NT2/D1 (cell line): ENCODE measurements around the gene NTN3.

ENCODE experiments used
- SUZ12 ChIP-seq: IDR thresholded peaks from 2 replicates; pipeline ENCODE4 v1.6.1; 2011; ENCODE audit not compliant: insufficient read length, insufficient read depth; ENCODE audit errors: extremely low read depth
- YY1 ChIP-seq: IDR thresholded peaks from 2 replicates; pipeline ENCODE4 v1.6.1; 2011; ENCODE audit not compliant: insufficient read length, insufficient read depth
- ZNF274 ChIP-seq: IDR thresholded peaks from 2 replicates; pipeline ENCODE4 v1.6.1; 2011; ENCODE audit warnings: mild to moderate bottlenecking, low read depth, low read length

DNA sequence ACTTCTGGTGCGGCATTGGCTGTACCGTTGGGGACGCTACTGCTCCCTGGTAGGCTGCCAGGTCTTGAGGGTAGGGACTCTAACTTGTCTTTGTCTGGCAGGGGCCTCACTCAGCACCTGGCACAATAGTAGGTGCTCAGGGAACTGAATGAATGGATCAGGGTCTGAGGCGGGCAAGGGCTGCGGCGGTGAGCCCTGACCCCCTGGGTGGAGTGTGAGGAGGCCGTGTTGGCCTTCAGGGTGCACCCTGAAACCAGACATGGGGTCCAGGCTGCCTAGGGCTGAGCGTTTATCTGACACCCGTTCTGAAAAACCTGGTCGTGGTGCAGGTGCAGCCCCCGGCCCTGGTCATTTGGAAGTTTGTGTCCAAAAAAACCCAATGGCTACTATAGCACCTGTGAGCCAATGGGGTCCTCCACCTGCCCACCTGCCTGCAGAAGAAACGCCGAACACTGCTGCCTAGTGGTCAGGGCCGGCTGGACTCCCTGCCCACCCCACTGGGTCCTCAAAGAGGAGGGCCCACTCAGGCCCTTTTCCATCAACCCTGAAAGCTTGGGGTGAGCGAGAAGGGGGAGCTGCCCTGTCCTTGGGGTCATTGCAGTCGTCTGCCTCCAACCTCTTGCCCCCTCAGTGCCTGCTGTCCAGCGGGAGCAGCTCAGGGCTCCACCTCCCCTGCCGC, 37.8 kb downstream of the NTN3 start:
- TF ChIP-seq SUZ12 = no peak
- TF ChIP-seq YY1 = no peak
- no peak for TF ChIP-seq ZNF274
